GM12864 (cell line): Measurements from ENCODE around the gene SLC22A6.

ENCODE experiments used
- DNase-seq: peaks from one replicate; pipeline ENCODE4 v3.0.0-alpha.2; 2011; ENCODE audit warnings: low read depth
- H3K4me3 ChIP-seq: 2 replicates; pipeline ENCODE4 v1.5.1; 2011; ENCODE audit warnings: mild to moderate bottlenecking, low read depth, low read length, control low read depth
- CTCF ChIP-seq: IDR thresholded peaks from 2 replicates; pipeline ENCODE4 v1.5.1; 2011; ENCODE audit warnings: low read depth, mild to moderate bottlenecking, moderate library complexity, low read length, control low read depth, inconsistent platforms; ENCODE audit errors: missing control alignments

SLC22A6 gene

DNA sequence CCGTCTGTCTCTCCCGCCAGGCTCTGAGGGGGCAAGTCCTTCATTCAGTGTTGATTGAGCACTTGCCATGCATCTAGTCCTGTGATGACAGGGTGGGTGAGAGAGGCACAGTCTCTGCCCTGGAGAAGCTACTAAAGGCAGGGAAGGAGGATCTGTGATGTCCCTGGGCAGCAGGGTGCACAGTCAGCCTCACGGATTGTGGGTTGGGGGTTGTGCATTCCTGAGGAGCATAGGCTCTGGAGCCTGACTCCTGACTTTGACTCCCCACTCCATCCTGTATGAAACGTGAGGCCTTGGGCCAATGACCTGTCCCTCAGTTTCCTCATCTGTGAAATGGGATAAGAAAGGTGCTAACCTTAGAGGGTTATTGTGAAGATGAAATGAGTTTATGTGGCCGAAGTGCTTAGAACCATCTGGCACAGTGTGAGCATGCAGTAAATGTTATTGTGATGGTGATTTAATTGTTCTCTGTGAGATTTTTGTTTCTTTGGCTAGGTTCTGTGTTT is 26.2 kb upstream of the SLC22A6 start:
- no peak for DNase-seq
- no peak overlapping the region for H3K4me3 ChIP-seq
- no peak for TF ChIP-seq CTCF

DNA sequence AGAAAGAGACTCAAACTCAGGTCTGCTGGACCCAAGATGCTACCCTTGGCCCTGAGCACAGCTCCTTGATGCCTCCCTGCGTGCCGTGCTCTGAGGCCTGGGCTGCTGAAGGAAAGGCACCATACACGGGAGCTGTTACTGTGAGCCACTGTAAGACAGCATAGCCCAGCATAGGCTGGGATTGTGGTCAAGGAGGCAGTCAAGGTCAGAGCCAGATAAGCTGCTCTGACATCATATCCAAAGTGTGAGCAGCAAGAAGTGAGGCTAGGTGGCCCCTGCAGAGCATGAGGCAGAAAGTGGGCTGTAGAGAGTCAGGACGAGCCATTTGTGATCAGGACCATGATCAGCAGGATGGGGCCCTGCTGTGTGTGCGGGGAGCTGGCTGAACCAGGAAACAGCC is 23.2 kb upstream of the SLC22A6 start:
- no peak for TF ChIP-seq CTCF
- DNase-seq = no peak
- no peak overlapping the region for H3K4me3 ChIP-seq

- no peak for DNase-seq
- TF ChIP-seq CTCF = no peak
- H3K4me3 ChIP-seq = no peak overlapping the region
Measured at GRCh38 chr11:63001456-63001855, 16.7 kb upstream of the SLC22A6 start.

DNA sequence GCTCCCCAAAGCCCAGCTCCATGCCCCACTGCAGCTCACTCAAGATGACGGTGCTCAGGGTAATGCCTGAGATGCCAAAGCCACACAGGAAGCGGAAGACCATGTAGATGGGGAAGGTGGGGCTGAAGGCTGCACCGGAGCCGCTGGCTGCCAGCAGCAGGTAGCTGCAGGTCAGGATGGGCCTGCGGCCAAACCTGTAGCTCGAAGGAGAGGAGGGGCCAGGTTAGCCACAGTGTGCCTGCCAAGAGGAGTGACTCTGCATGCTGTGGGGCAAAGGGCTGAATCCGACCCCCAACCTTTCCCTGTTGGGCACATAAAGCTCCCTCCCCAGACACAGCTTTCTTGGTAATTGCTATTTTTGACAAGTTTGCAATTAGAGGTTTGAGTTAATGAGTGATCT is 14.9 kb upstream of the SLC22A6 start:
- no peak for DNase-seq
- H3K4me3 ChIP-seq = no peak overlapping the region
- TF ChIP-seq CTCF = no peak

- TF ChIP-seq CTCF = no peak
- H3K4me3 ChIP-seq = no peak overlapping the region
- DNase-seq = no peak
Measured at GRCh38 chr11:62999156-62999555, 14.4 kb upstream of the SLC22A6 start.

DNA sequence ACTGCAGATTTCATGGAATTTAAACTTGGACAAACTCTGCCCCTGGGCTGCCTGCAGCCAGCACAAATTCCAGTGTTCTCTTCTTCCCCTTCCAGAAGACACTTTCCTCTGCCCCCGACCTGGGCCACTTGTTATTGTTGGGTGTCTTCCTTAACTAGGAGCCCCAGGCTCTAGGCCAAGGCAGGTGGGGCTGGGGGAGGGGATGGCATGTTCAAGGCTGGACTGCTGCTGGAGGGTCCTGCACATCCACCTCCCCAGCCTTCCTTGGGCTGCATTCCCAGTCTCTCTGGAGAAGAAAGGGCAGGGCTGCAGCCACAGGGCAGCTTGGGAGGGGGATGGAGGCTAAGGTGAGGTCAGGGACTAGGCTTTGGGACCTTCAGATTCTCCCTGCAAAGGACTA is 11.5 kb upstream of the SLC22A6 start:
- H3K4me3 ChIP-seq = no peak overlapping the region
- DNase-seq = no peak
- TF ChIP-seq CTCF = no peak

- no peak for DNase-seq
Measured at GRCh38 chr11:62994775-62995174, 10.0 kb upstream of the SLC22A6 start.

More at GRCh38 chr11:62994775-62995174, 10.0 kb upstream of the SLC22A6 start:
- TF ChIP-seq CTCF = no peak
- no peak overlapping the region for H3K4me3 ChIP-seq
